NCI-H1092 treated with DMSO at 0.1 percent for 48 hours (cell line): ENCODE measurements around the gene TSPAN19.

Experiments used
- DNase-seq: peaks from one replicate; lab custom pipeline; 2025; lab: John Stamatoyannopoulos, UW

Gene TSPAN19

GRCh38 chr12:85000729-85001128, 35.3 kb downstream of the TSPAN19 start:
- DNase-seq = no peak

GRCh38 chr12:84998341-84998740, 37.7 kb downstream of the TSPAN19 start:
- DNase-seq = no peak

- no peak for DNase-seq
Observed at GRCh38 chr12:84996759-84997158, 39.3 kb downstream of the TSPAN19 start.

GRCh38 chr12:84995641-84996040, 40.4 kb downstream of the TSPAN19 start:
- DNase-seq = no peak

DNA sequence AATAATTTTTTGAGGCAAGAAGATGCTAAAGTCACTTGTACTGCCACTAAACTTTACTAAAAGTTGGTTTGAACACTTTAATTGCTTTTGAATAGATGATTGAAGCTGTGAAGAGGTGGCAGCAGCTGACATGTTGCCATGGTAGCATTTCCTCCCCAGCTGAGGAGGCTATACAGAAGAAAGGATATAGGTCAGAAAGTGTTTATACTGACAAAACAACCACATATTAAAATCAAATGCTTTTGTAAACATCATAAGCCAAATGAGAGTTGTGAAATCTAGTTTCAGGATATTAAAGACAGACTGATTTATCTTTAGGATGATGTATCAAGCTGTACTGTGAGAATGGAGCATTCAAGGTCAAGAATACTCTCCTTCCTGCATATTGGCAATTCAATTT, 41.7 kb downstream of the TSPAN19 start:
- DNase-seq = no peak

GRCh38 chr12:84986586-84986985, 49.5 kb downstream of the TSPAN19 start:
- peak; percentile 42 for DNase-seq

- no peak for DNase-seq
Observed at GRCh38 chr12:84986117-84986516, 50.0 kb downstream of the TSPAN19 start.

- DNase-seq = no peak
Observed at GRCh38 chr12:84983289-84983688, 52.8 kb downstream of the TSPAN19 start.

- DNase-seq = no peak
Observed at GRCh38 chr12:84982888-84983287, 53.2 kb downstream of the TSPAN19 start.

DNA sequence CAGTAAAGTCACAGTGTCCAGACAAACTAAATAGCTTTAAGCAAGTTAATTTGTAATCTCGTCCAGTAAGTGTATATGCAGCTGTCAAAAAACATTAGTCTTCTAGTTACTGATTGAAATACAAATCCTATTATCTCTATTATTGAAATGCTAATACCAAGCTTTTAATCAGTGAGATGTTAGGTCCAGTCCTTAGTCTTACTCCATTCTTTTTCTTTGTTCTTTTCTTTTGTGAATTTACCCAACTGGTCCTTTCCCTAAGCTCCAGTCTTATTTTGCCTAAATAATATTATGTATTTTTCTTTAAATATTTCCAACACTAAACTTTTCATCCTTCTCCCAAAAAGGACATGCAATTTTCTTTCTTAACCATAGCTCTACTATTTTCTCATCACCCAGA, 57.2 kb downstream of the TSPAN19 start:
- no peak for DNase-seq

GRCh38 chr12:84976133-84976532, 59.9 kb downstream of the TSPAN19 start:
- no peak for DNase-seq

- DNase-seq = no peak
Observed at GRCh38 chr12:84974155-84974815, 61.8 kb downstream of the TSPAN19 start.

GRCh38 chr12:84973026-84973425, 63.1 kb downstream of the TSPAN19 start:
- no peak for DNase-seq

DNA sequence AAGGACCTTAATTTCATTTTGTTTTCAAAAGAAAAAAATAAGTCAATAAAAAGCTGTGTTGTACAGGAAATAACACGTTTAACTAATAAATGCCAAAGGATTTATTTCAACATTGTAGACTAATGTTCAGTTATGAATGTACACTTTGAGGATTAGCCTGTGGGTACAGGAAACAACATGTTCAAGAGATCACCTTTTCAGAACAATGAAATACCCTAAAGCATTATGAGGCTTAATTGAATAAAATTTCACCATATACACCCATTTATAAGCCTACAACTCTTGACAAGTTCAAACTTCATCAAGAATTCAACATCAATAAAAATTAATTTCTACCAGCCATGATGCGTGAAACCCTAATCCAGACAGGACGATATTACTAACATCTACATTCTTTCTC, 66.9 kb downstream of the TSPAN19 start:
- DNase-seq = no peak
